ENCODE data around the gene S1PR5. TPM values are rescaled to one million over a fixed set of nuclear protein-coding genes. Genes with fewer than 3 reads are reported as not detected.

The S1PR5 gene
- total and polyA plus RNA-seq, 4 donors = 0.17 to 0.56 (median 0.34) TPM

GRCh38 chr19:10523135-10523636 is 5.9 kb upstream of the S1PR5 start:
- H3K9me3 ChIP-seq (ENCODE audit: control insufficient read depth in 4 of 4, low read length in 3 of 4) = no peaks in the 10 kb centered on the region
- no peaks in the 10 kb centered on the region for H3K36me3 ChIP-seq (ENCODE audit: control insufficient read depth in 4 of 4, insufficient read depth in 3 of 4, low read depth in 1 of 4, low read length in 3 of 4)
- WGBS = 80% methylated on average over 3 of the region's 3 CpGs
- H3K4me3 ChIP-seq (ENCODE audit: low read depth in 1 of 3, low read length in 3 of 3) = no peak overlapping the region
- no peak for DNase-seq (ENCODE audit: low spot score)
- no peak overlapping the region for H3K27ac ChIP-seq (ENCODE audit: low read depth in 1 of 2, low read length in 2 of 2)
- TF ChIP-seq TAF1 (conservative IDR thresholded peaks at IDR 0.05) (no peak), CTCF (IDR thresholded peaks at IDR 0.05; ENCODE audit: low read depth, low read length, missing input control) (no peak), YY1 (IDR thresholded peaks at IDR 0.05) (no peak), FOXA1 (IDR thresholded peaks at IDR 0.05) (no peak)
- H3K27me3 ChIP-seq (ENCODE audit: control insufficient read depth in 4 of 4, insufficient read depth in 4 of 4, low read length in 3 of 4) = peaks cover 0 to 6% (median 1%) of the 10 kb centered on the region in 4 donors
- H3K4me1 ChIP-seq (ENCODE audit: control insufficient read depth in 4 of 4, insufficient read depth in 4 of 4, low read length in 3 of 4) = peaks cover 0 to 7% (median 2%) of the 10 kb centered on the region in 4 donors
- H3K9ac ChIP-seq (ENCODE audit: low read depth in 1 of 2, low read length in 2 of 2) = no peak overlapping the region

DNA sequence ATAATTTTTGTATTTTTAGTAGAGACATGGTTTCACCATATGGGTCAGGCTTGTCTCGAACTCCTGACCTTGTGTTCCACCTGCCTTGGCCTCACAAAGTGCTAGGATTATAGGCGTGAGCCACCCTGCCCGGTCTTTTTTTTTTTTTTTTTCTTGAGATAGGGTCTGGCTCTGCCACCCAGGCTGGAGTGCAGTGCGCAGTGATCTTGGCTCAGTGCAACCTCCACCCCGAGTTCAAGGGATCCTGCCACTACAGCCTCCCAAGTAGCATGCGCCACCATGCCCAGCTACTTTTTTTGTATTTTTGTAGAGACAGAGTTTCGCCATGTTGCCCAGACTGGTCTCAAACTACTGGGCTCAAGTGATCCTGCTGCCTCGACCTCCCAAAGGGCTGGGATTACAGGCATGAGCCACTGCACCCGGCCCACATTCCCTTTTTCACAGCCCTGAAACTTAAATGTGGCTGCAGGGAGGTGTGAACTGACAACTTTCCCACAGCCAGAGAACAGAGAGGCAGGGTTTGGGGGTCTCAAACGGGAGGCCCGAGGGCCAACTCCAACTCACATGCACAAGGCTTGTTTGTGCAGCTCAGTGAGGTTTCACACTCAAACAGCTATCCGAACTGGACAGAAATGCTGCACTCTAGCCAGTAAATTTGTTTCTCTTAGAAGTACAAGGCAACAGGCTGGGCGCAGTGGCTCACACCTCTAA is 4.4 kb upstream of the S1PR5 start:
- no peak overlapping the region for H3K4me3 ChIP-seq (ENCODE audit: low read depth in 1 of 3, low read length in 3 of 3)
- WGBS = 78% methylated on average over 13 of the region's 13 CpGs
- TF ChIP-seq FOXA1 (IDR thresholded peaks at IDR 0.05) (no peak), TAF1 (conservative IDR thresholded peaks at IDR 0.05) (no peak), RAD21 (IDR thresholded peaks at IDR 0.05) (no peak), FOXA2 (IDR thresholded peaks at IDR 0.05) (no peak), SP1 (IDR thresholded peaks at IDR 0.05) (no peak), YY1 (IDR thresholded peaks at IDR 0.05) (no peak), EGR1 (IDR thresholded peaks at IDR 0.05; ENCODE audit: low read depth in 2 of 2) (no peak)
- H3K27ac ChIP-seq (ENCODE audit: low read depth in 1 of 2, low read length in 2 of 2) = no peak overlapping the region
- no peak for DNase-seq (ENCODE audit: low spot score)
- H3K36me3 ChIP-seq (ENCODE audit: control insufficient read depth in 4 of 4, insufficient read depth in 3 of 4, low read depth in 1 of 4, low read length in 3 of 4) = no peaks in the 10 kb centered on the region
- H3K27me3 ChIP-seq (ENCODE audit: control insufficient read depth in 4 of 4, insufficient read depth in 4 of 4, low read length in 3 of 4) = peaks cover 0 to 7% (median 1%) of the 10 kb centered on the region in 4 donors
- H3K9me3 ChIP-seq (ENCODE audit: control insufficient read depth in 4 of 4, low read length in 3 of 4) = no peaks in the 10 kb centered on the region
- H3K4me1 ChIP-seq (ENCODE audit: control insufficient read depth in 4 of 4, insufficient read depth in 4 of 4, low read length in 3 of 4) = peaks cover 2 to 20% (median 11%) of the 10 kb centered on the region in 4 donors
- H3K9ac ChIP-seq (ENCODE audit: low read depth in 1 of 2, low read length in 2 of 2) = no peak overlapping the region

- Histone ChIP-seq H3K4me1 (ENCODE audit: control insufficient read depth in 4 of 4, insufficient read depth in 4 of 4, low read length in 3 of 4) (peaks cover 2 to 20% (median 11%) of the 10 kb centered on the region in 4 donors), H3K36me3 (ENCODE audit: control insufficient read depth in 4 of 4, insufficient read depth in 3 of 4, low read depth in 1 of 4, low read length in 3 of 4) (no peaks in the 10 kb centered on the region), H3K27me3 (ENCODE audit: control insufficient read depth in 4 of 4, insufficient read depth in 4 of 4, low read length in 3 of 4) (peaks cover 0 to 11% (median 1%) of the 10 kb centered on the region in 4 donors), H3K9me3 (ENCODE audit: control insufficient read depth in 4 of 4, low read length in 3 of 4) (no peaks in the 10 kb centered on the region), H3K27ac (ENCODE audit: low read depth in 1 of 2, low read length in 2 of 2) (no peak overlapping the region), H3K4me3 (ENCODE audit: low read depth in 1 of 3, low read length in 3 of 3) (no peak overlapping the region), H3K9ac (ENCODE audit: low read depth in 1 of 2, low read length in 2 of 2) (no peak overlapping the region)
- no peak for DNase-seq (ENCODE audit: low spot score)
- 85% methylated on average over 15 of the region's 15 CpGs for WGBS
- no peak for TF ChIP-seq RXRA (IDR thresholded peaks at IDR 0.05)
Observed at GRCh38 chr19:10520652-10521318, 3.5 kb upstream of the S1PR5 start.

GRCh38 chr19:10519421-10519820 is 2.2 kb upstream of the S1PR5 start:
- Histone ChIP-seq H3K4me3 (ENCODE audit: low read depth in 1 of 3, low read length in 3 of 3) (no peak overlapping the region), H3K27ac (ENCODE audit: low read depth in 1 of 2, low read length in 2 of 2) (no peak overlapping the region), H3K27me3 (ENCODE audit: control insufficient read depth in 4 of 4, insufficient read depth in 4 of 4, low read length in 3 of 4) (peaks cover 0 to 13% (median 3%) of the 10 kb centered on the region in 4 donors), H3K9me3 (ENCODE audit: control insufficient read depth in 4 of 4, low read length in 3 of 4) (no peaks in the 10 kb centered on the region), H3K36me3 (ENCODE audit: control insufficient read depth in 4 of 4, insufficient read depth in 3 of 4, low read depth in 1 of 4, low read length in 3 of 4) (no peaks in the 10 kb centered on the region), H3K9ac (ENCODE audit: low read depth in 1 of 2, low read length in 2 of 2) (no peak overlapping the region), H3K4me1 (ENCODE audit: control insufficient read depth in 4 of 4, insufficient read depth in 4 of 4, low read length in 3 of 4) (peaks cover 2 to 22% (median 11%) of the 10 kb centered on the region in 4 donors)
- 73% methylated on average over 7 of the region's 7 CpGs for WGBS
- DNase-seq (ENCODE audit: low spot score) = no peak
- TF ChIP-seq, protein P1, sequence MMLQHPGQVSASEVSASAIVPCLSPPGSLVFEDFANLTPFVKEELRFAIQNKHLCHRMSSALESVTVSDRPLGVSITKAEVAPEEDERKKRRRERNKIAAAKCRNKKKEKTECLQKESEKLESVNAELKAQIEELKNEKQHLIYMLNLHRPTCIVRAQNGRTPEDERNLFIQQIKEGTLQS (IDR thresholded peaks at IDR 0.05) = no peak
- TF ChIP-seq MAX (IDR thresholded peaks at IDR 0.05) (no peak), GABPA (IDR thresholded peaks at IDR 0.05 in 1 of 2, conservative IDR thresholded peaks at IDR 0.05 in 1 of 2) (no peak), REST (IDR thresholded peaks at IDR 0.05) (no peak), RXRA (IDR thresholded peaks at IDR 0.05) (no peak), FOXA2 (IDR thresholded peaks at IDR 0.05) (no peak)

Data from liver (tissue), 9 donors.